ENCODE measurements around the gene TTC29.

GRCh38 chr4:146776691-146777090, 169.0 kb downstream of the TTC29 start:
- TF ChIP-seq CTCF (IDR thresholded peaks at IDR 0.05) (no peak), POLR2A (IDR thresholded peaks at IDR 0.05) (no peak)

All from thyroid gland (tissue), 4 donors.